Measurements from ENCODE around the gene SDK2.

- no peak for TF ChIP-seq GATA2 (IDR thresholded peaks at IDR 0.05; ENCODE audit: low read depth, low read length)
- no peak for TF ChIP-seq GATA3 (IDR thresholded peaks at IDR 0.05; ENCODE audit: low read depth, low read length)
Measured at GRCh38 chr17:73633736-73634135, 10.5 kb downstream of the SDK2 start.

Data from SH-SY5Y (cell line).